DND-41 (cell line): ENCODE data around the gene PPP1R16B.

Experiments used
- CTCF ChIP-seq: IDR thresholded peaks from 2 replicates; pipeline ENCODE4 v1.5.1; 2012; ENCODE audit warnings: borderline replicate concordance, low read length, moderate library complexity, mild to moderate bottlenecking; ENCODE audit not compliant: poor library complexity, severe bottlenecking; ENCODE audit errors: extremely low read depth
- EZH2 ChIP-seq: IDR thresholded peaks from 3 replicates; pipeline ENCODE4 v1.6.1; 2012; ENCODE audit warnings: borderline replicate concordance, low read depth, mild to moderate bottlenecking, moderate library complexity, low read length, inconsistent platforms; ENCODE audit not compliant: severe bottlenecking

- TF ChIP-seq CTCF = no peak
- no peak for TF ChIP-seq EZH2
These were observed 31.3 kb upstream of the PPP1R16B start for GRCh38 chr20:38774167-38774566.
